NCI-H524 (cell line): ENCODE results near the gene MEIS3.

Experiments used
- DNase-seq, 2 experiments: peaks; one replicate each; lab custom pipeline; 2025; lab: John Stamatoyannopoulos, UW

MEIS3 gene

GRCh38 chr19:47357788-47358680 is 61.3 kb downstream of the MEIS3 start:
- no peak for DNase-seq

- DNase-seq: no peak
Measured at GRCh38 chr19:47356900-47357299, 62.4 kb downstream of the MEIS3 start.

GRCh38 chr19:47353307-47353712 is 66.0 kb downstream of the MEIS3 start:
- DNase-seq: no peak
